Spleen (tissue), 7 donors: ENCODE measurements around the gene NOP10.

Source experiments
- POLR2A ChIP-seq, 3 donors: fragments of 450-650 bp; IDR thresholded peaks; one replicate each; pipeline ENCODE4 v1.5.1; 2017; ENCODE audit warnings: antibody characterized with exemption in 3 of 3, mild to moderate bottlenecking in 1 of 3
- POLR2AphosphoS5 ChIP-seq, 3 donors: sonication (generic); formaldehyde crosslinking; IDR thresholded peaks; one replicate each; pipeline ENCODE4 v1.5.1; 2017; ENCODE audit warnings: antibody characterized with exemption in 3 of 3
- TF ChIP-seq, protein P1 (sequence below), 11 experiments: fragments of 200-600 bp in 7 of 11; fragments of 450-650 bp in 4 of 11; sonication (generic) in 4 of 11; IDR thresholded peaks in 8 of 11; conservative IDR thresholded peaks in 3 of 11; 1 replicate in 7 of 11; 2 replicates in 4 of 11; pipeline versions ENCODE4 v1.4.0 to v1.8.0; 2016 to 2021; ENCODE audit warnings: antibody characterized with exemption in 11 of 11, inconsistent platforms in 4 of 11, mild to moderate bottlenecking in 1 of 11
- donor health status: DM: no; HTN: no; CAD: no; lungs with moderate emphysema.
- donor health status: DM: no; HTN: no; CAD: no.
- donor health status: DM: no; HTN: no; CAD: no.

DNA sequence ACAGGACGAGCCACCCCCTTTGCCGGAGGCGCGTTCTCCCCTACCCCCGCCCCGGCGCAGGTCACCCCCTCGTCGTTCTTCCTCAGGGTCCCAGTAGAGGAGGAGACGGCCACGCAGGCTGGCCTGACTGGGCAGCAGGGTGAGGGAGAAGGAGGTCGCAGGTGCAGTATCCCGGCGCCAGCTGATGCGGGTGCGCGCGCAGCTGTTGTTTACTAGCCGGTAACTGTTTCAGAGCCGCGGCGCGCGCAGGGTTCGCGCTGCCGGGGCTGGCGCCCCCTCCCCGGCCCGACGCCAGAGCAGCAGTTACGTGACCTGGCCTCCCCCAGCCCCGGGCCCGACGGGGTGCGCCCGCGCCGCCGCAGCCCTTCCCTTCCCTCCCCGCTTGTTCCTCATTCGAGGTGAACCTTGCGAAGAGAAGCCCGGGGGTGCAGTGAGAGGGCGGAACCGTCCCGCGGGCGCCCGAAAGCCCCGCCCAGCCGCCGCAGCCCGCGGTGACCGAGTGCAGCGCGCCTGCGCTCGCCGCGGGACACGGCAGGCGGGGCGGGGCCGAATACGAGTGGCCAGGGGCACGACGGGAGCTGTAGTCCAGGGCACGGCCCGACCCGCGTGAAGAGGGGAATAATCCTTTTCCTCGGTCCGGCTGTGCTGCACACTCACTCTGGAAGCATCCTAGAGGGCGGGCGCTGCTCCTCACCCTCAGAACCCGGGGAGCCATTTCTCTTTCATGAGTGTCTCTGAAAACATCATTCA is 5.2 kb downstream of the NOP10 start, which contains the start of gene SLC12A6:
- TF ChIP-seq, protein P1, sequence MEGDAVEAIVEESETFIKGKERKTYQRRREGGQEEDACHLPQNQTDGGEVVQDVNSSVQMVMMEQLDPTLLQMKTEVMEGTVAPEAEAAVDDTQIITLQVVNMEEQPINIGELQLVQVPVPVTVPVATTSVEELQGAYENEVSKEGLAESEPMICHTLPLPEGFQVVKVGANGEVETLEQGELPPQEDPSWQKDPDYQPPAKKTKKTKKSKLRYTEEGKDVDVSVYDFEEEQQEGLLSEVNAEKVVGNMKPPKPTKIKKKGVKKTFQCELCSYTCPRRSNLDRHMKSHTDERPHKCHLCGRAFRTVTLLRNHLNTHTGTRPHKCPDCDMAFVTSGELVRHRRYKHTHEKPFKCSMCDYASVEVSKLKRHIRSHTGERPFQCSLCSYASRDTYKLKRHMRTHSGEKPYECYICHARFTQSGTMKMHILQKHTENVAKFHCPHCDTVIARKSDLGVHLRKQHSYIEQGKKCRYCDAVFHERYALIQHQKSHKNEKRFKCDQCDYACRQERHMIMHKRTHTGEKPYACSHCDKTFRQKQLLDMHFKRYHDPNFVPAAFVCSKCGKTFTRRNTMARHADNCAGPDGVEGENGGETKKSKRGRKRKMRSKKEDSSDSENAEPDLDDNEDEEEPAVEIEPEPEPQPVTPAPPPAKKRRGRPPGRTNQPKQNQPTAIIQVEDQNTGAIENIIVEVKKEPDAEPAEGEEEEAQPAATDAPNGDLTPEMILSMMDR (IDR thresholded peaks at IDR 0.05 in 8 of 11, conservative IDR thresholded peaks at IDR 0.05 in 3 of 11) = peak in 4 of 11 experiments; percentile 17 to 34 (median 26)
- TF ChIP-seq POLR2A (IDR thresholded peaks at IDR 0.05) = peak; percentile 58 to 92 (median 91)
- peak; percentile 98 to 99 (median 98) for TF ChIP-seq POLR2AphosphoS5 (IDR thresholded peaks at IDR 0.05)
